HG03460 (cell line): ENCODE results near the gene KCNA2.

Experiments
- ATAC-seq: cut with Tn5 transposase; IDR thresholded peaks from one replicate; pipeline ENCODE4 v1.9.1; 2021; ENCODE audit not compliant: unreplicated experiment

KCNA2 gene

GRCh38 chr1:110605901-110606656 lies at the start of gene KCNA2:
TSS of gene KCNA2 (minus strand) at chr1:110606358. CDS start at chr1:110604782, 1,576 bp downstream.
- ATAC-seq = no peak

- ATAC-seq = no peak
Observed at GRCh38 chr1:110650609-110651008, 44.5 kb upstream of the KCNA2 start.

- ATAC-seq = no peak
Observed at GRCh38 chr1:110648417-110648816, 42.3 kb upstream of the KCNA2 start.

- no peak for ATAC-seq
Observed at GRCh38 chr1:110647254-110647891, 41.2 kb upstream of the KCNA2 start.

- ATAC-seq = no peak
Observed at GRCh38 chr1:110645821-110646735, 39.9 kb upstream of the KCNA2 start.

GRCh38 chr1:110645211-110645610 lies 39.1 kb upstream of the KCNA2 start:
- ATAC-seq = no peak

GRCh38 chr1:110643879-110644472 lies 37.8 kb upstream of the KCNA2 start:
- ATAC-seq = no peak

GRCh38 chr1:110639724-110640386 lies 33.7 kb upstream of the KCNA2 start:
- ATAC-seq = no peak

- ATAC-seq = no peak
Observed at GRCh38 chr1:110638556-110638955, 32.4 kb upstream of the KCNA2 start.

- ATAC-seq = no peak
Observed at GRCh38 chr1:110638058-110638457, 31.9 kb upstream of the KCNA2 start.

- no peak for ATAC-seq
Observed at GRCh38 chr1:110637475-110637874, 31.3 kb upstream of the KCNA2 start.

- ATAC-seq = no peak
Observed at GRCh38 chr1:110636149-110636935, 30.2 kb upstream of the KCNA2 start.

GRCh38 chr1:110635434-110635833 lies 29.3 kb upstream of the KCNA2 start:
- ATAC-seq = no peak

- ATAC-seq = peak; percentile 66
Observed at GRCh38 chr1:110634455-110635311, 28.5 kb upstream of the KCNA2 start.

GRCh38 chr1:110634086-110634454 lies 27.9 kb upstream of the KCNA2 start:
- ATAC-seq = no peak

- no peak for ATAC-seq
Observed at GRCh38 chr1:110633646-110634030, 27.5 kb upstream of the KCNA2 start.

GRCh38 chr1:110631836-110632620 lies 25.9 kb upstream of the KCNA2 start:
- no peak for ATAC-seq
